NCI-H2196 treated with DMSO at 0.1 percent for 48 hours (cell line): Measurements from ENCODE around the gene GALNT16.

Experiments
- DNase-seq: peaks from one replicate; lab custom pipeline; 2025; ENCODE audit not compliant: unreplicated experiment; lab: John Stamatoyannopoulos, UW

GALNT16 gene

GRCh38 chr14:69333791-69334337 lies 73.9 kb downstream of the GALNT16 start:
- no peak for DNase-seq

GRCh38 chr14:69334576-69334975 lies 74.6 kb downstream of the GALNT16 start:
- DNase-seq = no peak

- DNase-seq = no peak
Observed at GRCh38 chr14:69335371-69335771, 75.4 kb downstream of the GALNT16 start.

GRCh38 chr14:69337984-69338383 lies 78.0 kb downstream of the GALNT16 start:
- no peak for DNase-seq

DNA sequence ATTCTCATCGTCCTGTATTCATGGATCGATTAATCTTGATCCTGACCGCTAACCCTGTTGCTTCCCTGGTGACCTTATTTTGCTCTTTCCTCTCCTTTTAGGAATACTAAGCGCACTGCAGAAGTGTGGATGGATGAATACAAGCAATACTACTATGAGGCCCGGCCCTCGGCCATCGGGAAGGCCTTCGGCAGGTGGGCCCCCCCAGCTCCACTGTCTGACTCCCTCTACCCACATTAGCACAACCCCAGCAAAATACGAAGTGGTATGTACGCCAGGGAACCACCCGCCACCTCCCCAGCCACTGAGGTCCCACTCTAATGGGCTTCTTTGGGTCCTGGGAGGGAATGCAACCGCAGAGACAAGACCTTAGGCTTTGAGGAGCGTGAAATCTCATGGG lies 79.5 kb downstream of the GALNT16 start:
- no peak for DNase-seq

DNA sequence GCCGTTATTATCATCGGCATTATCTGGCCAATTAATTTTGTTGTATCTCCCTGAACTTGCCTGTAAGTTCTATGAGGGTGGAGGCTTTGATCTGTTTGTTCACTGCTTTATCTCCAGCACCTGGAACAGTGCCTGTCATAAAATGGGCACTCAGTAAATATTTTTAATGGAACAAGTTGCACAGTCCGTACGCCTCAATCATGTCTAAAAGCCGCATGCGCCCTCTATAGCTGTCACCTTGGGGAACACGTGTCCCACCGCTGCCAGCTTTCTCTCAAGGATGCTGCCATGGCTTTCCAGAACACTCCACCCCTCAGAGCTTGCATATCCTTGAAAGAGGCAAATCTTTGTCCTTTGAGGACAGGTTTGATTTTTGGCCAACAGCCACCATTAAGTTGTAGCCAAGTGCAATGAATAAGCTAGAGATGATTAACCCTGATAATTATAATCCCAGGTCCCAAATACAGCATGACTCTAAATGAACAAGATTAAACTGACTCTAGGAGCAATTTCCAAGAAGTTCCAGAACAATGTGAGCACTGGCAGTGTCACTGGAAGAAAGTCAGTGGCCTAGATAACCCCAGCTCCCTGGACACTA lies 83.1 kb downstream of the GALNT16 start:
- DNase-seq = no peak

- no peak for DNase-seq
Observed at GRCh38 chr14:69344171-69344570, 84.2 kb downstream of the GALNT16 start.

DNA sequence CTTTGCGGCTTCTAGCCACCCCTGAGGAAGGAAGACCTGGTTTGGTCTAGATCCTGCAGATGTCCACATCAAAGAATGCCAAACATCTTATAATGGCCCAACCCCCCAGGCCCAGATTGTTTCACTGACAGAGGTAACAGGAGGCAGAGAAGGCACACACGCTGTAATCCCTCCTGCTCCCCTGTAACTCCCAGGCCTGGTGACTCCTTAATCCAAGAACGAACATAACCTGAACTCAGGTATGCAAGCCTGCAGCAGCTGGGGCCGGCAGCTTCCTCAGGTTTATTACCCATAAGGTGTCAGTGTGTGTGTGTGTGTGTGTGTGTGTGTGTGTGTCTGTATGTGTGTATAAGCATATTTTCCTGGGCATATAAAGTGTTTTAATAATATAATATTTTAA lies 85.4 kb downstream of the GALNT16 start:
- no peak for DNase-seq

DNA sequence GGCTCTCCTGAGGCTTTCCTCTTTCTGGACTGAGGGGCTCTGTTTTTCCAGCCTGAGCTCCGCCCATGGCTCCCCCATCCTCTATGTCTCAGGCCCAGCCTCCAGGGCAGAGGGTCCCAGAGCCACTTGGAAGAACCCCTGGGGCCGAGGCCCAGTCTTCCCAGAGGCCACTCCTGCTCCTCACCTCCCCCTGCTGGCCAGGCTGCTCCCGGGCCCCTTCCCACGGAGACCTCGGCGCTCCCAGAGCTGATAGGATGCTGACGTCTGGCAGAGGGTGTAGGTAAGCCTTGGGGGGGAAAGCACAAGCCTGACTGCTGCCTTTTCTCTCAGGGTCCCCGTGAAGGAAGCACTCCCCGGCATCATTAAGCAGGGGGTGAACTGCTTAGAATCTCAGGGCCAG lies 86.8 kb downstream of the GALNT16 start:
- no peak for DNase-seq

DNA sequence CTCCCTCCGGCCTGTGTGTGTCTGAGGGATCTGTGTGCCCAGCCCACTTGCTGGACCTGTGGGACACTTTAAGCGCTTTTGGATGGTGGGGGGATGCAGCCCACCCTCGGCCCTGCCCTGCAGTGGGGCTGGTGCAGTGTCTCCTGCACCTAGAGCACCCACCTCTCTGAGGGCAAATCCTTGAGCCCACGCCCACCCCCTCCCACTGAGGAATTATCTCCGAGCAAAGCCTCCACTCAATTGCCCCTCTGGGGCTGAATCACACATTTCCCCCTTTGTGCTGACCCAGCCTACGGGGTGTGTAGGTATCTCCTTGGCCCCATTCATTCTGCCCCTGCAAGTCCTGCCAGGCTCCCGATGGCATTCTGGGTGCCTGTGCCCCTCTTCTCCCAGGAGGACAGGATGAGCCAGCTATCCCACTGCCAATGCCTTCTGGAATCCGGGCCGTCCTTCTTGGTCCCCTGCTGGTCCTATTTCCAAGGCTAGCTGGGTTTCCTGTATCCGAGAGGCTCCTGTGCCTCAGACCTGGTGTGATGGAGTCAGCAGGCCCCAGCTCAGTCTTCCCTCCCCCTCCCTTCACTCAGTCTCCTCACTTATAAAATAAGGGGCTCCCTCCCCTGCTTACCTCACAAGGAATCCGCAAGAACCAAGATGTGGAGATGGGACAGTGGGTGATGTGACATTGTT lies 89.3 kb downstream of the GALNT16 start:
- no peak for DNase-seq

GRCh38 chr14:69350892-69351291 lies 90.9 kb downstream of the GALNT16 start:
- DNase-seq = no peak

- no peak for DNase-seq
Observed at GRCh38 chr14:69351385-69351784, 91.4 kb downstream of the GALNT16 start.

DNA sequence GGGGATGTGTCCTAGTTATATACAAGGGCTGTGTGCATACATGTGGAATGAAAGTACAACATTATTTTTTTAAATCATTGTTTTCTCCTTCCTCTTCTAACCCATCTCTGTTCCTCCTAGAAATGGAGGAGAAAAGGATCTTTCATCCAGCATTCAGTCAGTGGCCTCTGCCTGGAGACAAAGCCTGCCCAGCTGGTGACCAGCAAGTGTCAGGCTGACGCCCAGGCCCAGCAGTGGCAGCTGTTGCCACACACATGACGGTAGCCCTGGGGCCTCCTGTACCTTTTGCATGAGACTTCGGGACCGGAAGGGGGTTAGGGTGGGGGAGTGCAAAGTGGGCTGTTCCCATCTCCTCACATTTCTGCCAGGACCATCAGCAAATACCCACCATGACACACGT lies 92.0 kb downstream of the GALNT16 start:
- DNase-seq = no peak

GRCh38 chr14:69353168-69353567 lies 93.2 kb downstream of the GALNT16 start:
- no peak for DNase-seq

- DNase-seq = peak; percentile 21
Observed at GRCh38 chr14:69354383-69355153, 94.6 kb downstream of the GALNT16 start.

DNA sequence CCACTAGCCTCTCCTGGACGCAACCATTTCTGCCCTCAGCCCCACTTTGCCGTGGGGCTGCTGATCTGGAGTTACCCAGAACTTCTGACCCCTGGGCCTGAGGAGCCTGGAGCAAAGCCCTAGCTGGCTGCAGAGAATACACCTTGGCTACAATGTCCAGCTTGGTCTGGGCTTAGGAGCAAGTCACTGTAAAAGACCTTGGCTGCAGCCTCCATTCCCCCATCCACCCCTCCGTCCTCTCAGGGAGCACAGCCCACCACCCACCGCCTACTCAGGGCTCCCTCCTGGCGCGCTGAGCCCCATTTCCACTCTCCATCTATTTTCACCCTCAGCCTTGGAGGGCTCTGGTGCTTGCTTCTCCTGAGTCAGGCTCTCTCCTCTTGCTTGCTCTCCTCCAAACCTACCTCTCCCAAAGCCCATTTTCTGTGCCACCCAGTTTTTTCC lies 95.2 kb downstream of the GALNT16 start:
- no peak for DNase-seq

- no peak for DNase-seq
Observed at GRCh38 chr14:69355607-69356281, 95.8 kb downstream of the GALNT16 start.

- no peak for DNase-seq
Observed at GRCh38 chr14:69356903-69357543, 97.1 kb downstream of the GALNT16 start.

DNA sequence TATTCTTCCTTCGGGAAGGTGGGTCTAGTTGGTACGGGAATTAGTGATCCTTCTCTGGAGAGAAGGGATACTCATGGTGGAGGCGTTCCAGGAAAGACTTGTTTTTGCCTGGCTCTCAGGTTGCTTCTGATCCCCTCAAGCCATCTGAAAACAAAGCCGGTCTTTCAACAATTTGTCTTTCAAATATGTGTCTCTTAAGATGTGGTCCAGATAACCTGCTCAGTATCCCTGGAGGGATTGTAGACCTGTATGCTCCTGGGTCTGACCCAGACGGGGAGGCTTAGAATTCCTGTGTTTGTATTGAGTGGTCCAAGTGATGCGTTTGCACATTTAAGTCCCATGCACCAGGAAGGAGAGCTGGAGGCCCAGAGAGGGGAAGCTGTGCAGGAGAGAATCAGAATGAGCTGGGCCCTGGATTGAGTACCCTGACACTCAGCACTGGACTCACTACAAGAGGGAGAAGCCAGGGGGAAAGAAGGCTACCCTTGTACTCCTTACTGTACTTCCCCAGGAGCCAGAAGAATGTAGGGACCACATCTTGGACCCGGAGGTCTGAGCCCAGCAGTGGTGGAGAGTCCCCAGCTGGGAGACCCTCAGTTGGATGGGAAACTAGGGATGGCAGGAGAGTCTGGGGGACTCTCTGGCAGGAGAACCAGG lies 97.7 kb downstream of the GALNT16 start:
- DNase-seq = no peak

DNA sequence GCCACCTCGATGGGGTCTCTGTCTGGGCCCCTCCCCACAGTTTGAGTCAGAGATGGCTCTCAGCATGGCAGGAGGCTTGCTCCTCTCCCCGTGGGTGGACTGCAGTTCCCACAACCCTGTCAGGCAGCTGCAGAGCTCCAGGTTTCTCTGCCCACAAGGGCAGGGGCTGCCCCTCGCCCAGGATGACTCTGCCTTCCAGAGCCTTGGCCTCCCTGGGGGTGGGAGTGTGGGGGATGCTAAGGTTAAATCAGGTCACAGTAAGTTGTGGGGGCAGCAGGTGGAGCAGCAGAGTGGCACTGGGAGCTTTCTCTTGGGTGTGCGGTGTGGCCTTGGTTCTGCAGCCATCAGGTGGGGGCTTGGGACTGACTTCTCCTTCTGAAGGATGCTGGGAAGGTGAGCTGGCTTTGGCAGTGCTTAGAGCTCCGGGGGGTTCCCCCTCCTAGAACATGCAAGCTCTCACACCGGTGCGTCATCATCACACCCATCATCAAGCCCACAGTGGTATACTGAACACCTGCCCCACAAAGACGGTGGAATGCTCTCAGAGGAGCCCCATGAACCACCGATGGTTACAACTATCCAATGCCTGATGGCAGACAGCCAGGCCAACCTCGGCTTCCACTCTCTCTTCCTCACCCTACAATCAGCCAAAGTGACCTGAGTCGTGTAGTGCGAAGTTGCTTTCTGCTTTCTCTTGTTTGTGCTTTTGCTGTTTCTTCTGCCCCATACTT lies 98.4 kb downstream of the GALNT16 start:
- DNase-seq = no peak
